ENCODE data around the gene HIGD1A.
A peak's percentile ranks its signal among the peaks of the same experiment; 100 is the strongest.
"Not testable (repeated sequence)": the region's sequence is repeated elsewhere in the genome, so short reads cannot be mapped to it uniquely, and the experiment has no call there.

HIGD1A gene

DNA sequence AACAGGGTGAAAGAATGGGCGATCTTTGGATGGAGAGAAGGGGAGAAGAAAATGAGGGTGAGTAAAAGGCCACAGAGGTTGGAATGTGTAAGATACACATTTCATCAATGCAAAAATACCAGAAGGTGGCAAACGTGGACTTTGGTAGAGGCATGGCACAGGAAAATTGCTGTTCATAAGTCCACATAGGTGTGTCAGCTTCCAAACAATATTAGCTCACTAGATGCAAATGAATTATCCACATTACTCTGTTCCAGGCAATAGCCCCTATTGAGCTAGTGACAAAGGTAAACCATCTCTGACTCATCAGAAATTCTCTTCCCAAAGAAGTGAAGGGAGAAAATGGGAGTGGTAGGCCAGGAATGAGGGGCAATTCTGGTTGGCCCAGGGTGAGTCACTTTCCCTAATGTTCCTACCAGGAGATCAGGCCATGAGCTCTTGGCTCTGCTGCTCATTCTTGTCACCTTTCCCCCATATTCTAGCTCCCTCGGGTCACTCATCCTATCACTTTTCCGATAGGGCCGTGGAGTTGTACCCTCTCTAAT, 24.9 kb upstream of the HIGD1A start:
- DNase-seq, result no peak

DNA sequence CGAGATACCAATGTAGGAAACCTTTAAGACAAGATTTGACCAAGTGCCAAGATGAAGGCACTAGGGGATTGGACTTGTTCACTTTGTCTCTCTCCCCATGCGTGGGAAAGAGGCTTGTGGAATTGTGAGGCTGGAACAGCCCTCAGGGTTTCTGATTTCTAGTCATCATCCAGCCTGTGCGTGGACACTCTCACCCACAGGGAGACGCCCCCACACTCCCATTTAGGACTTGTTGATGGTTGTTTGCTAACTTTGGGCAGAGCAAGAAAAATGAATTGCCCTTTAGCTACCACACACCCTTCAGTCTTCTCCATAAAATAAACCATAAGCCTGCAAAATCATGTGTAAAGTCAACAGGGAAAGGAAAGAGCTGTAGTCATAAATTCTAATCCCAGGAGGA, 23.4 kb upstream of the HIGD1A start:
- no peak for DNase-seq

DNA sequence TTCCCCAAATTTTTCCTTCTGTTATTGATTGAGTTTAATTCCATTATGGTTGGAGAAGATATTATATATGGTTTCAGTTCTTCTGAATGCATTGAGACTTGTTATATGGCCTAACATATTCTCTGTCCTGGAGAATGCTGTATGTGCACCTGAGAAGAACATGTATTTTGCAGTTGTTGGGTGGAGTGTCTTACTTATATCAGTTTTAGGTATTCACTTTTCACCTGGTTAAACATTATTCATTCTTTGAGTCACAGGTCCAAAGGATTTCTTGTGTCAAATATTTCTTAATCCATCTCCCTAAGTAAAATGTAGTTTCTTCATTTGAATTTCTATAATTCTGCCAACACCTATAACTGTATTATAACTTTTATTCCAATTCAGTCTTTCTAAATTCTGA, 22.7 kb upstream of the HIGD1A start:
- no peak for DNase-seq

DNA sequence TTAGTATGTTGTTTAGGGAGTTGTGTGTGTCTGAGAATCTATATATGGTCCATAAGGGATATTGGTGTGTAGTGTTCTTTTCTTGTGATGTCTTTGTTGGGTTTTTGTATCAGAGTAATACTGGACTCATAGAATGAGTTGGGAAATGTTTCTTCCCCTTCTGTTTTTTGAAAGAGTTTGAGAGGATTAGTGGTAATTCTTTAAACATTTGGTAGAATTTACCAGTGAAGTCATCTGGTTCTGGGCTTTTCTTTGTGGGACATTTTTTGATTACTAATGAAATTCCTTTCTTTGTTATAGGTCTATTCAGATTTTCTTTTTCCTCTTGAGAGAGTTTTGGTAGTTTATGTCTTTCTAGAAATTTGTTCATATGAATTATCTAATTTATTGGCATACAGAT, 21.9 kb upstream of the HIGD1A start:
- no peak for DNase-seq

DNA sequence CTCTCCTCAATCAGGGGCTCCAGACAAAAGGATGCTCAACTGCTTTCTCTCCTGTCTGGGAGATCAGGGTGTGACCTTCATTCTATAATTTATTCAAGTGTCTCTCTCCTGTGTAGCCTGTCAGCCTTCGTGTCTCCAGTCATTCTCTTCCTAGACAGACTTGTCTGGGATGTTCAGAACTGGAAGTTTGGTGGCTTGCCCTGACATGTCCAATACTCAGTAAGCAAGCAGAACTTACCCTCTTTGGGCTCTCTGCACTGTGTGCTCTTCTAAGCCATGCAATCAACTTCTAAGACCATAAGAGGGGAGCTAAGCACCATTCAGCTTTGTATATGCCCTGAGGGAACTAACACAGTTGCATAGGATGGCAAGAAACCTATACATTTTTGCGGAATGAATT, 19.1 kb upstream of the HIGD1A start:
- DNase-seq, result no peak

DNA sequence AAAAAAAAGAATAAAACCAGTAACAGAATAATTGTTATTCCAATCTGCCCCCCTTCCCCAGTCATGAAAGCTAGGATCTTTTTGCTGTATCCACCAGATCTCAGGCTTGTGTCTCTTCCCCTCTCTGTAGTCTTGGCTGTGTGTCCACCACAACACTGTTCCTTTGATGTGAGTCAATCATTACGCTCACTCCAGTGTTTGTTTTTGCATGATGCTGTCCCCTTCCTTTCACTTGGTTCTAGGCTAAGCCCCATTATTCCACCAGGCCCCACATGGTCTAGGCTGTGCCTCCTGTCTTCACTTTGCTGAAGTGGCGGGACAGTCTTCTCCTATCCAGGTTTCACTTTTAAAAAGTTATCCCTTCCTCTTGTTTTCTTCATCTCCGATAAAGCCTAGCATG, 18.5 kb upstream of the HIGD1A start:
- no peak for DNase-seq

DNA sequence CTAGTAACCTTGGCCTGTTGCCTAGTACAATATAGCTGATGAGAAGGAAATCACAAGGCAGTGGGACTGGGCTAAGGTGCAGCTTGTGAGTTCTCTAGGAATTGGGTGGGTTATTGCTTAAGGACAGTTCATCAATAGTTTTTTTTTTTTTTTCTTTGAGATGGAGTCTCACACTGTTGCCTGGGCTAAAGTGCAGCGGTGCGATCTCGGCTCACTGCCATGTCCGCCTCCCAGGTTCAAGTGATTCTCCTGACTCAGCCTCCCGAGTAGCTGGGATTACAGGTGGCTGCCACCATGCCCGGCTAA, 16.4 kb upstream of the HIGD1A start:
- DNase-seq, result no peak

DNA sequence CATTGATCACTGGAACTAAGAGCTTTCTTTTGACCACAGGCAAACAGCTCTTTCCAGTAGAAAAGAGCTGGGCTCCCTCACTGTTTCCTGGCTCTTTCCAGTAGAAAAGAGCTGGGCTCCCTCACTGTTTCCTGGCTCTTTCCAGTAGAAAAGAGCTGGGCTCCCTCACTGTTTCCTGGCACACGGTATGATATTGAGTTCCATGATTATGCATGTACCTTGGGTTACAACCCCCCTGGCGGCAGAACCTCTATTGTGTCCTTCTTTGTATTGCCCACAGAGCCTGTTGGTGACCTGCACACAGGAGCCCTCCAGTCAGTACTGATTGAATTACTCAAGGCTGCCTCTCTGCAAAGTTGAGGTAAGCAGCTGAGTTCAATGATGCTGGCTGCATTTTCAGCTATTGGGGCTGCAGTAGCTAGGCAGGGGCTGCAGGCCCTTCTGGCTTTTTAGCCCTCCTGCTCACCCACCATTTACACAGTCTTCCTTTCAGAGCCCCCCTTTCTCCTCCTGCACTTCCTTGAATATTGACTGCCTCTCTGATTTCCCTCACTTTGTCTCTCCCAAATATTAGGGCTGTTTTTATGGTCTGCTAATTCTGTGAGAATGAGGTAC, 15.2 kb upstream of the HIGD1A start:
- DNase-seq, result no peak

DNA sequence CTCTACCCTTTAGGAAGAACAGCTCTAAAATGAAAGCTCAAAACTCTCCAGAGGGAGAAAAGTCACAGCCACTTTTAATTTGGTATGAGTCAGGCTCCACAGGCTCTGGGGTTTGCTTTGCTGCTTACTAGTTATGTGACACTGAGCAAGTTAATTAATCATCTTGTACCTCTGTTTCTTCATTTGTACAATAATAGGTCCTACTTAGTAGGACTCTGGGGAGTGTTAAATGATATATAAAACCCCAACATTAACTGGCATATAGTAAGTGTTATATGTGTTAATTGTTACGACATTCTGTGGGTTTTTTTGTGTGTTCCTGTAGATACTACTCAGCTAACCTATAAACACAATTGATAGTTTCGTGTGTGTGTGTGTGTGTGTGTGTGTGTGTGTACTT, 11.5 kb upstream of the HIGD1A start:
- no peak for DNase-seq

DNA sequence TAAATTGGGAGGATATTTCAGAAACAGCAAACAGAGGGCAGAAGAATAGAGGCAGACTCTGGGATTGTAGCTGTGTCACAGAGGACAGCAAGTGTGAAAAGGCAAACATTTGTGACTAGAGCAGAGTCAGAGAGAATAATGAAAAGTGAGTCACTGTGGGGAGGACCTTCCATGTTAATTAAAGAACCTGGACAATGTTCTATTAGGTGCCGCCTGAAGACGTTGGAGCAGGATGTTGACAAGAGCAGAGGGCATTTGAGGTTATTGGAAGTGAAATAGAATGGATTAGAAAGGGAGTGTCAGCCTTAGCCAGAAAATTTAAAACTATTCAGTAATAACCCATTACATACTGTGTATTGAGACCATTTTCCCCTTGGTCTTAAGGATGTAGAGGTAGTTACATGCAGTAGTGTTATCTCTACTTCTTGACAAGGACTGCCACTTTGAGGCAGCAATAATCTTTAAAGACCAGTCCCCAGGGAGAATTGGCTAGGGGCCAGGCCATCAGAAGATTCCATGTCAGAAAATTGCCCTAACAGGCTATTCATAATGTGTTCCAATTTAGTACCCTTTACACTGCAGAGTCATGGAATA, 10.7 kb upstream of the HIGD1A start:
- no peak for DNase-seq

DNA sequence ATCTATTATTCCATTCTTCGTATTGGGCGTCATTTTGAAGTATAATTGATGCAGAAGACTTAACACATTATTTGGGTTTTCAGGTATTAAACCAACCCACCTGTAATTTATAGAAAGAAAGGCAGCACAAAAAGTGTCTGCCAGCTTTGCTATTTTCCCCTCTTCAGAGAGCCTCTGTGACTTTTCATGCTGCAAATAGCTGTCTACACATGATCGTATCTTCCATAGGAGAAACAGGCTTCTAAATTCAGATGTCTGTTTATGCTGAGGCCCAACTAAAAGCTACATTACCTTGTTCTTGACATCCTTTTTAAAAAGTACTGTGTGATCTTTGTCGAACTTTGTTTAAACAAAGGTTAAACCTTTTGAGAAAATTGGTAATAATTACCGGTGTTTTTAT, 10.0 kb upstream of the HIGD1A start:
- no peak for DNase-seq

DNA sequence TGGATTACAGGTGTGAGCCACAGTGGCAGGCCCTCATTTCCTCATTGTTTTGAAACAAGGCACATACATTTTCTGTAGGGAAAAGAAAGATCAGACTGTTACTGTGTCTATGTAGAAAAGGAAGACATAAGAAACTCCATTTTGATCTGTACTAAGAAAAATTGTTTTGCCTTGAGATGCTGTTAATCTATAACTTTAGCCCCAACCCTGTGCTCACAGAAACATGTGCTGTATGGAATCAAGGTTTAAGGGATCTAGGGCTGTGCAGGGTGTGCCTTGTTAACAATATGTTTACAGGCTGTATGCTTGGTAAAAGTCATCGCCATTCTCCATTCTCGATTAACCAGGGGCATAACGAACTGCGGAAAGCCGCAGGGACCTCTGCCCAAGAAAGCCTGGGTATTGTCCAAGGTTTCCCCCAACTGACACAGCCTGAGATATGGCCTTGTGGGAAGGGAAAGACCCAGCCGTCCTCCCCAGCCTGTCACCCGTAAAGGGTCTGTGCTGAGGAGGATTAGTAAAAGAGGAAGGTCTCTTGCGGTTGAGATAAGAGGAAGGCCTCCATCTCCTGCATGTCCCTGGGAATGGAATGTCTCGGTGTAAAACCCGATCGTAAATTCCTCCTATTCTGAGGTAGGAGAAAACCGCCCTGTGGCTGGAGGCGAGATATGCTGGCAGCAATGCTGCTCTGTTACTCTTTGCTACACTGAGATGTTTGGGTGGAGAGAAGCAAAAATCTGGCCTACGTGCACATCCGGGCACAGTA, 7.0 kb upstream of the HIGD1A start:
- not testable (repeated sequence) for DNase-seq

DNA sequence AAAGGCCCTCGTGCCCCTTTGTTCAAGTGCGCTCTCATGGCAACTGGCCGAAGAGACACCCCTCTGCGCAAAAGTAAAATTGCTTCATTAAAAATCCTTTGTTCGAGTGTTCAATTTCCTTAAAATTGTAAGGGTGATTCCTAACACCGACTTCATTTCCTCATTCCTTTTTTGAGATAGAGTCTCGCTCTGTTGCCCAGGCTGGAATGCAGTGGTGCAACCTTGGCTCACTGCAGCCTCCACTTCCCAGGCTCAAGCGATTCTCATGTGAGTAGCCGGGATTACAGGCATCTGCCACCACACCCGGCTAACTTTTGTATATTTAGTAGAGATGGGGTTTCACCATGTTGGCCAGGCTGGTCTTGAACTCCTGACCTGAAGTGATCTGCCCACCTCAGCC, 6.4 kb upstream of the HIGD1A start:
- not testable (repeated sequence) for DNase-seq

DNA sequence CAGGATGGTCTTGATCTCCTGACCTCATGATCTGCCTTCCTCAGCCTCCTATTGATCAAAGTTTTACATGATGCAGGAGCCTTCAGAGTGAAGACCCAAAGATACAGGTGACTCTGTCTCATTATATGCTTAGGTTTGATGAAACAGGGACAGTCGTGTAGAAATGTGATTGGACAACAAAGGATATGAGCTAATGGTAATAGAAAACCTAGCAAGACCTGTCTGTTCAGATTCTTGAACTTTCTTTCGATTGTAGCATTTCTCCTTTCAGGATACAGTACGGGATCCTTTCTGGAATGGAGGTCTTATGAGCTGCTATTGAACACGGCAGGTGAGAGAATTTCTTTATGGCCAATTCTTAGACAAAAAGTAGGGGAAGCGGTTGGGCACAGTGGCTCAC, 4.9 kb upstream of the HIGD1A start, which contains the start of gene ACKR2:
ACKR2 (plus strand) TSS at position 244 of the 400 bp plus-strand sequence. CDS start 55,058 bp downstream, outside the sequence.
- no peak for DNase-seq

DNA sequence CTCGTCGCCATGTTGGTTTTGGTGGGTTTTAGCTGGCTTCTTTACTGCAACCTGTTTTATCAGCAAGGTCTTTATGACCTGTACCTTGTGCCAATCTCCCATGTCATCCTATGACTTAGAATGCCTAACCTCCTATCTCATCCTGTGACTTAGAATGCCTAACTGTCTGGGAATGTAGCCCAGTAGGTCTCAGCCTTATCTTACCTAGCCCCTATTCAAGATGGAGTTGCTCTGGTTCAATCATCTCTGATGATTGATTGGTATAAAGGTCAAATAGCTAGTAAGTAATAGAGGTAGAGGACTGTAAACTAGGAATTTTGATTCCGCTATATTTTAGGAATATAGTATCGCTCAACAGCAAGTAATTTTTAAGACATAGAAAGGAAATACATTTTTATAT, 3.6 kb upstream of the HIGD1A start:
- DNase-seq, result no peak

DNA sequence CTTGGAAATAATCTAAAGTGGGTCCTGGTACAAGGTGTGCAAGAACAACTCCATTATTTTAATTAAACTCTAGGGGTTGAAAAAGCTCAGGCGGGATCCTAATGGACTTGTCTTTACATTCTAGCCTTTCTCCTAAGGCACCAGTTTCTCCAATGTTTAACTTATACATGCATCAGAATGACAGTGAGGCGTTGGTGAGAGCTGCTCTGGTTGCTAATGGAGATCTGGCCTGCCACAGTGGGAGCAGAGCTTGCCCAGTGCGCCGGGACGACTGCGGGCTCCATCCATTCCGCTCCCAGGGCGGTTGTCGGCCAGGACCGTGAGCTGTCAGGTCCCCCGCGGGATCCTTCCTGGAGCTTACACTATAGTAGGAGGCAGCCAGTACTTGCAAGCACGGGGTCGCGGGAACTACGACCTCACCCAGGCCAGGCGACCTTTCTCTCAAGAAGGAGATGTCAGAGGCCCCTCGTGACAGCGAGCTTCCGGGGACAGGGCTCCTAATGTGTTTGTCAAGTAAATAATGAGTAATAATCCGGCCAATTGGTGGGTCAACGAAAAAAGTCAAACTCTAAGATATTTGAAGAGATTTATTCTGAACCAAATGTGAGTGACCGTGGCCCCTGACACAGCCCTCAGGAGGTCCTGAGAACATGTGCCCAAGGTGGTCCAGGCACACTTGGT, 991 bp upstream of the HIGD1A start:
- no peak for DNase-seq

DNA sequence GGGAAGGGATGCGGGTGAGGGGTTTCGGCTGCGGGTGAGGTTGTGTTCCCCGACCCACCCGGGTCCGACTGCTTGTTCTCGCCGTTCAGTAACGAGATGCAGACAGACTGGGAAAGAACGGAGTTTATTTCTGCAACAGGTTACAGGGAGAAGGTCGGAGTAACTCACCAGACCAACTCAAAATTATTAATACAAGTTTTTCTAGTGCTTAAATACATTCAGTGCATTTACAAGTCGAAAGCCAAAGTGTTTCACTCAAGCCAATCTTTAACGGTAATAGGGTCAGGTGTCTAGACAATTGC, 492 bp upstream of the HIGD1A start:
- no peak for DNase-seq

DNA sequence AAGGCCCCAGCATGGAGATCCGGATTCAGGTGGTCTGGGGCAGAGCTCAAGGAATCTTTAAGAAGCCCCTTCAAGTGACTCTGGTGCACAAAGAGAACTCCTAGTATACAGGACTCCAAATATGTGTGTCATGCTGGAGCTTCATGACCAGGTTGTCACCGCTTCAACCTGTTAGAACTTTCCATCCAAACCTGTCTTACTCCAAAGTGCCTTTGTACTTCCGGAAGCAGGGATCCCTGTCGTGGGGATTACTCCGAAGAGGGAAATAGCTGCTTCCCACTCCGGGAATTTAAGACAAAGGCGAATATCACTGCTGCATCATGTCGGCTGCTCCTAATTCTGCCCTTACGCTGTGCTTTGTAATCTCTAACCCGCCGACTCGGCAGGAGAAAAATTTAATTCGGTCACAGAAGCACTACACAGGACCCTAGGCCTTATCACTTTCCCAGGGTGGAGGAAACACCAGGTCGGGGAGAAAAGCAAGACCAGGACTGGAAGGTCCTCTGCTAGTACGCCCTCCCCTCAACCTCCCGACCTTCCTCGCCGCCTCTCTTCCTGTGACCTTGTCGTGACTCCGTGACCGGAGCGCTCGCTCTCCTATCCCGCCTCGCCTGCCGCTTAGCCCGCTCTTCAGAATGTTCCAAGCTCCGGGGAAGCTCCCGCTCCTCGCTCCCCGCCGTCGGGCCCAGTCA, 730 bp downstream of the HIGD1A start:
- peak in 1 of 2 experiments; percentile 72 for DNase-seq

DNA sequence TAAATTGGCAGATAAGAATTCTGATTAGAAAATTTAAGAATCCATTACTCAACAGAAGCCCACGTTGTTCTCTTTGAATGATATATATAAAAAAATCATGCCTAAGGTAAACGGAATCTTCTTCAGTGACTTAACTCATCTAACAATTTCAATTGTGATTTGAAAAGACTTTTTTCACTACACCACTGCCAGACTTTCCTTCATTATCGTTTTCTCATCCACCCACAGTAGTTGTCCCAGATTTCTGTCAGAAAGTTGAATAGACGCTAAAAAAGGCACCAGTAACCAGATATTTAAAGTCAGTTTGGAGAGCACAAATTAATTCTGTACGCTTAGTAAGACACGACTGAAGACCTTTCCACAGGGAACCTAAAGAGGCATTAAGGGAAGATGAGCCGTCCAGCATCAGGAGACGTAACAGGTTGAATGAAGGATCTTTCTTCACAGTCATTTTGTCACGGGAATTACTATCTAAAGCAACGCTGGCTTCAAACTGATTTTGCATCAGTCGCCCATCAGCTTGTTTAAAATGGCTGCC, 1.3 kb downstream of the HIGD1A start:
- no peak for DNase-seq

DNA sequence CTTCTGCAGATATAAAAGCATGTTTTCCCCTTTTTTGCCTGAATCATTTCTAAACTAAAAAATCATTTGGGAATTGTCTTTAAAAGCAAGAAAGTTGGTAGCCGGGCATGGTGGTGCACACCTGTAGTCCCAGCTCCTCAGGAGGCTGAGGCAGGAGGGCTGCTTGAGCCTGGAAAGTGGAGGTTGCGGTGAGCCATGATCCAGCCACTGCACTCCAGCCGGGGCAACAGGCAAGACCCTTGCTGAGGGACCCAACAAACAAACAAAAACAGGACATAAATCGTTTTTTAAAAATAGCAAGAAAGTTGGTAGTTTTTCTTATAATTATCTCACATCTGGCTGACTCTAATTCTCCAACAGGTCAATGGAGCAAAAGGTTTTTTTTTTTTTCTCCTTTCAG, 2.5 kb downstream of the HIGD1A start:
- no peak for DNase-seq

DNA sequence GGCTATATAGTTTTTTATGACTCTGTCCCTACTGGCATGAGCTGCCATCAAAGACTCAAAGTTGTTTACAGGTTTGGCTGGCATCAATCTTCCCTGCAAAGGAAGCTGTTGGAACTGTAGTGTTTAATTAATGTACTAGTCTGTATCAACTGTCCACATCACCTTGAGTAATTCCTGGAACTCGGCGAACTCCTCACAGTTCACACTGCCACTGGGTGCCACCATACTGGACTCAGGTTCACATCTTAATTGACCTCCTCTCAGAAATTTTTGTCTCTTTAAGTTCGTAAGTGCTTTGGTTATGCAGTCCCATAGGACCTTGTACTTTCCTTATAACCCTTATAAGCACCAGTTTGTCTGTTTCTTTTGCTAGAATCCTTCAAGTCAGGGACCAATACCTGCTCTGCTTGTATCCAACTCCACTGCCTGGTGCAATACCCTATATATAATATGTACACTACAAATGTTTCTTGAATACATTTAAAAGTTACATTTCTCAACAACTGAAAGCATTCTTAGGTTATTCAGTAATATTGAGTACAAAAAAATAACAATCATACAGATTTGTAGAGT, 3.2 kb downstream of the HIGD1A start:
- DNase-seq, result no peak

DNA sequence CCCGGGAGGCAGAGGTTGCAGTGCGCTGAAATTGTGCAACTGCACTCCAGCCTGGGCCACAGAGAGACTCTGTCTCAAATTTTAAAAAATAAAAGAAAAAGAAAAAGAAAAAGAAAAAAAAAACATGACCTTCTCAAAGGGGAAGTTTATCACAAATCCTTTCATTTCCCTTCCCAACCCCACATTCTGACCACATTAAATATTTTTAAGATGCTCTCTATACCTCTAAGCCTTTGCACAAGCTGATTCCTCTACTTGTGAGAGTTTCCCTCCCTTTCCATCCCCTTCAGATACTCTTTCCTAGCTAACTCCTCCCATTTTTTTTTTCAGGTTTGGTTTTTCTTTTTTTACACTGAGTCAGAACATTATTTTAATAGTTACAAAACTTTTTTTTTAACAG, 4.0 kb downstream of the HIGD1A start:
- DNase-seq, result no peak

DNA sequence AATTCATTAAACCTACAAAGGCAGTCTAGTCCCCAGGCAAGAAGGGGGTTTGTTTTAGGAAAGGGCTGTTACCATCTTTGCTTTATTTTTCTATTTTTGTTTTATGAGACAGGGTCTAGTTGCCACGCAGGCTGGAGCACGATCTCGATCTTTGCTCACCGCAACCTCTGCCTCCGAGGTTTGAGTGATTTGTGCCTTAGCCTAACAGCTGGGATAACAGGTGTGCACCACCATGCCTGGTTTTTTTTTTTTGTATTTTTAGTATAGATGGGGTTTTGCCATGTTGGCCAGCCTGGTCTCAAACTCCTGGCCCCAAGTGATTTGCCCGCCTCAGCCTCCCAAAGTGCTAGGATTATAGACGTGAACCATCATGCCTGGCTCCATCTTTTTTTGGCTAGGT, 4.9 kb downstream of the HIGD1A start:
- DNase-seq, result no peak

All from SW 1271 (cell line).